HepG2 (cell line): ENCODE results near the gene CYBRD1.

Source experiments
- ATF7 ChIP-seq, 2 experiments: fragments of 450-650 bp in 1 of 2; sonication (generic) in 1 of 2; formaldehyde crosslinking in 1 of 2; IDR thresholded peaks; 2 replicates each; pipeline versions ENCODE4 v1.4.0 to v1.6.1; 2016 to 2020; ENCODE audit warnings: antibody characterized with exemption in 1 of 2, mild to moderate bottlenecking in 1 of 2, missing genetic modification reagents in 1 of 2
- TF ChIP-seq, protein P1 (sequence below), 2 experiments: sonication (generic) in 1 of 2; formaldehyde crosslinking in 1 of 2; IDR thresholded peaks; 2 replicates each; pipeline versions ENCODE4 v1.5.1 to v1.6.1; 2011 to 2020; ENCODE audit warnings: borderline replicate concordance in 1 of 2, low read depth in 1 of 2, low read length in 1 of 2, mild to moderate bottlenecking in 1 of 2, missing genetic modification reagents in 1 of 2, moderate library complexity in 1 of 2

DNA sequence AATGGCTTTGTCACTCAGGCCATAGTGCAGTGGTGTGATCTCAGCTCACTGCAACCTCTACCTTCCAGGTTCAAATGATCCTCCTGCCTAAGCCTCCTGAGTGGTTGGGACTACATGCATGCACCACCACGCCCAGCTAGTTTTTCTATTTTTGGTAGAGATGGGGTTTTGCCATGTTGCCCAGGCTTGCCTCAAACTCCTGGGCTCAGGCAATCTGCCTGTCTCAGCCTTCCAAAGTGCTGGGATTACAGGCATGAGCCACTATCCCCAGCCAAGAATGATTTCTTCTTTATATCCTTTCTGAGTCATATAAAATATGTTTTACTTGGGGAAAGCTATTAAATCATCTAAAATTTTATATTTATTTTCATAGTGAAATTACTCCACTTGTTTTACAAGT, 61.3 kb downstream of the CYBRD1 start:
- TF ChIP-seq, protein P1, sequence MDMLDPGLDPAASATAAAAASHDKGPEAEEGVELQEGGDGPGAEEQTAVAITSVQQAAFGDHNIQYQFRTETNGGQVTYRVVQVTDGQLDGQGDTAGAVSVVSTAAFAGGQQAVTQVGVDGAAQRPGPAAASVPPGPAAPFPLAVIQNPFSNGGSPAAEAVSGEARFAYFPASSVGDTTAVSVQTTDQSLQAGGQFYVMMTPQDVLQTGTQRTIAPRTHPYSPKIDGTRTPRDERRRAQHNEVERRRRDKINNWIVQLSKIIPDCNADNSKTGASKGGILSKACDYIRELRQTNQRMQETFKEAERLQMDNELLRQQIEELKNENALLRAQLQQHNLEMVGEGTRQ (IDR thresholded peaks at IDR 0.05; ENCODE audit: low read depth, low read length): no peak
- TF ChIP-seq, protein P1 (CRISPR knock-in tag; IDR thresholded peaks at IDR 0.05; ENCODE audit: borderline replicate concordance): no peak
- TF ChIP-seq ATF7 (IDR thresholded peaks at IDR 0.05): no peak
- TF ChIP-seq ATF7 (CRISPR knock-in tag; IDR thresholded peaks at IDR 0.05): no peak
